Skin of body (tissue), 2 donors: Measurements from ENCODE around the gene RPL22L1. TPM values are rescaled to one million over a fixed set of nuclear protein-coding genes. Genes with fewer than 3 reads are reported as not detected.
"Not testable (repeated sequence)": the region's sequence is repeated elsewhere in the genome, so short reads cannot be mapped to it uniquely, and the experiment has no call there.

Source experiments
- DNase-seq: peaks from one replicate; lab custom pipeline; 2025; lab: John Stamatoyannopoulos, UW
- total RNA-seq: library from RNA; depleted of rRNA; stranded (reverse); fragments of >200 nt; gene quantifications from one replicate; pipeline ENCODE4 v1.2.3, GENCODE V29; 2014

Gene RPL22L1
- 32.6 TPM for total RNA-seq

GRCh38 chr3:170869645-170870593 is at the start of gene RPL22L1:
Gene RPL22L1, minus strand, starts transcription at chr3:170870195. Its CDS starts 28 bp downstream, at chr3:170870167.
- DNase-seq: no peak

GRCh38 chr3:170918715-170919114 is 48.7 kb upstream of the RPL22L1 start:
- DNase-seq: no peak

GRCh38 chr3:170914690-170915089 is 44.7 kb upstream of the RPL22L1 start:
- no peak for DNase-seq

GRCh38 chr3:170914212-170914611 is 44.2 kb upstream of the RPL22L1 start:
- no peak for DNase-seq

GRCh38 chr3:170911051-170911450 is 41.1 kb upstream of the RPL22L1 start:
- DNase-seq: no peak

- DNase-seq: no peak
These were observed 40.5 kb upstream of the RPL22L1 start for GRCh38 chr3:170910542-170910941.

GRCh38 chr3:170909129-170909903 is 39.3 kb upstream of the RPL22L1 start:
- DNase-seq: peak; percentile 9

GRCh38 chr3:170908235-170909116 is 38.5 kb upstream of the RPL22L1 start, which contains the start of gene EIF5A2:
Gene EIF5A2, minus strand, starts transcription at chr3:170908637. Its CDS starts 831 bp downstream, at chr3:170907806.
- peak; percentile 92 for DNase-seq

- no peak for DNase-seq
These were observed 37.7 kb upstream of the RPL22L1 start for GRCh38 chr3:170907637-170908234.

- DNase-seq: no peak
These were observed 35.9 kb upstream of the RPL22L1 start for GRCh38 chr3:170905862-170906261.

- DNase-seq: no peak
These were observed 33.1 kb upstream of the RPL22L1 start for GRCh38 chr3:170903123-170903522.

GRCh38 chr3:170899455-170899854 is 29.5 kb upstream of the RPL22L1 start:
- no peak for DNase-seq

- DNase-seq: no peak
These were observed 28.0 kb upstream of the RPL22L1 start for GRCh38 chr3:170897978-170898377.

- DNase-seq: not testable (repeated sequence)
These were observed 27.2 kb upstream of the RPL22L1 start for GRCh38 chr3:170897199-170897598.

- no peak for DNase-seq
These were observed 26.8 kb upstream of the RPL22L1 start for GRCh38 chr3:170896781-170897180.

GRCh38 chr3:170896333-170896732 is 26.3 kb upstream of the RPL22L1 start:
- DNase-seq: not testable (repeated sequence)

GRCh38 chr3:170893895-170894294 is 23.9 kb upstream of the RPL22L1 start:
- no peak for DNase-seq

- DNase-seq: peak; percentile 82
These were observed 19.6 kb upstream of the RPL22L1 start for GRCh38 chr3:170889630-170890029.

- DNase-seq: peak; percentile 49
These were observed 19.1 kb upstream of the RPL22L1 start for GRCh38 chr3:170889132-170889531.

GRCh38 chr3:170884109-170884930 is 14.3 kb upstream of the RPL22L1 start:
- not testable (repeated sequence) for DNase-seq
